Esophagus (tissue), 2 donors: ENCODE data around the gene HEPN1. TPM values are rescaled to one million over a fixed set of nuclear protein-coding genes. Genes with fewer than 3 reads are reported as not detected.

ENCODE experiments used
- polyA plus RNA-seq, 2 donors: library from polyadenylated mRNA; stranded (reverse); fragments of 200-250 nt; gene quantifications; one replicate each; pipeline ENCODE4 v1.2.3, GENCODE V29; 2013
- donor health status: healthy with polysubstance abuse.
- donor health status: Bipolar disorder and iron deficiency.

HEPN1 gene
- polyA plus RNA-seq, 2 donors: not detected

Other genes with a start within 250 kb of the HEPN1 start
- 10 to 100 TPM in 1 of 2 donors, 1 to 10 TPM in 1; 9.0 to 11.6 TPM for gene SIAE, start 245.5 kb upstream of the HEPN1 start, polyA plus RNA-seq
- gene SPA17, start 245.3 kb upstream of the HEPN1 start, polyA plus RNA-seq: 1 to 10 TPM; 7.1 to 7.8 TPM
- 1 to 10 TPM; 1.6 to 3.1 TPM for gene NRGN, start 179.3 kb upstream of the HEPN1 start, polyA plus RNA-seq
- 10 to 100 TPM in 1 of 2 donors, 1 to 10 TPM in 1; 9.7 to 51.4 TPM for gene VSIG2, start 167.0 kb upstream of the HEPN1 start, polyA plus RNA-seq
- gene ESAM, start 157.0 kb upstream of the HEPN1 start, polyA plus RNA-seq: 10 to 100 TPM; 16.8 to 34.1 TPM
- gene MSANTD2, start 118.8 kb upstream of the HEPN1 start, polyA plus RNA-seq: 1 to 10 TPM; 3.8 to 9.3 TPM
- gene ROBO3, start 53.8 kb upstream of the HEPN1 start, polyA plus RNA-seq: 10 to 100 TPM in 1 of 2 donors, 1 to 10 TPM in 1; 8.6 to 20.6 TPM
- gene ROBO4, start 21.4 kb upstream of the HEPN1 start, polyA plus RNA-seq: 1 to 10 TPM; 3.2 TPM
- gene HEPACAM, start 16.8 kb downstream of the HEPN1 start, polyA plus RNA-seq: under 1 TPM; 0.02 TPM
- gene CCDC15, start 35.0 kb downstream of the HEPN1 start, polyA plus RNA-seq: under 1 TPM; 0.69 to 0.87 TPM
- gene SLC37A2, start 144.1 kb downstream of the HEPN1 start, polyA plus RNA-seq: 10 to 100 TPM; 21.7 to 27.0 TPM
- 10 to 100 TPM; 11.5 to 18.8 TPM for gene TMEM218, start 192.4 kb downstream of the HEPN1 start, polyA plus RNA-seq
- gene PKNOX2, start 245.5 kb downstream of the HEPN1 start, polyA plus RNA-seq: under 1 TPM; 0.24 to 0.43 TPM